CD14-positive monocyte (primary cell): Measurements from ENCODE around the gene RAB31. TPM values are rescaled to one million over a fixed set of nuclear protein-coding genes. Genes with fewer than 3 reads are reported as not detected.

ENCODE experiments used
- DNase-seq, 3 donors: peaks; one replicate each; pipeline ENCODE4 v3.0.0-alpha.2; 2011 to 2022
- H2AFZ ChIP-seq: 2 replicates; pipeline ENCODE4 v1.6.0; 2012; ENCODE audit warnings: mild to moderate bottlenecking, low read depth, low read length, inconsistent platforms; ENCODE audit not compliant: insufficient read depth, poor library complexity, severe bottlenecking
- H3K27ac ChIP-seq, 2 donors: 1 replicate in 1 of 2; 2 replicates in 1 of 2; pipeline ENCODE4 v1.5.1; 2012 to 2013; ENCODE audit warnings: low read length in 2 of 2, control low read depth in 1 of 2, inconsistent platforms in 1 of 2, low read depth in 1 of 2, mild to moderate bottlenecking in 1 of 2
- H3K27me3 ChIP-seq, 2 donors: one replicate each; pipeline versions ENCODE4 v1.6.0 to v1.6.1; 2011 to 2013; ENCODE audit warnings: low read length in 2 of 2; ENCODE audit not compliant: control insufficient read depth in 2 of 2, insufficient read depth in 2 of 2
- H3K36me3 ChIP-seq, 2 donors: replicated peaks in 1 of 2; 1 replicate in 1 of 2; 2 replicates in 1 of 2; pipeline versions ENCODE4 v1.5.1 to v1.6.1; 2012 to 2013; ENCODE audit warnings: low read length in 2 of 2, control low read depth in 1 of 2, inconsistent platforms in 1 of 2, mild to moderate bottlenecking in 1 of 2; ENCODE audit not compliant: insufficient read depth in 2 of 2, control insufficient read depth in 1 of 2
- H3K4me1 ChIP-seq, 2 donors: 1 replicate in 1 of 2; 2 replicates in 1 of 2; pipeline versions ENCODE4 v1.5.1 to v1.6.1; 2012 to 2013; ENCODE audit warnings: low read length in 2 of 2, control low read depth in 1 of 2, inconsistent platforms in 1 of 2, mild to moderate bottlenecking in 1 of 2, moderate library complexity in 1 of 2; ENCODE audit not compliant: insufficient read depth in 2 of 2, control insufficient read depth in 1 of 2
- H3K4me2 ChIP-seq: replicated peaks from 2 replicates; pipeline ENCODE3; 2012; ENCODE audit warnings: low read length, moderate library complexity, mild to moderate bottlenecking; ENCODE audit not compliant: poor library complexity, severe bottlenecking; ENCODE audit errors: extremely low read depth
- H3K4me3 ChIP-seq, 3 experiments: fragments of 200-600 bp in 1 of 3; sonication (generic) in 1 of 3; replicated peaks in 1 of 3; 1 replicate in 2 of 3; 2 replicates in 1 of 3; pipeline ENCODE4 v1.5.1; 2011 to 2013; ENCODE audit warnings: low read length in 3 of 3, mild to moderate bottlenecking in 3 of 3, control low read depth in 2 of 3, low read depth in 2 of 3, inconsistent platforms in 1 of 3, moderate library complexity in 1 of 3
- H3K79me2 ChIP-seq: 2 replicates; pipeline ENCODE4 v1.6.0; 2012; ENCODE audit warnings: mild to moderate bottlenecking, control low read depth, inconsistent platforms, low read length, moderate library complexity; ENCODE audit not compliant: insufficient read depth
- H3K9ac ChIP-seq: 2 replicates; pipeline ENCODE4 v1.6.0; 2017; ENCODE audit warnings: low read length, mild to moderate bottlenecking; ENCODE audit not compliant: insufficient read depth, poor library complexity, severe bottlenecking
- H3K9me3 ChIP-seq, 2 donors: replicated peaks in 1 of 2; 1 replicate in 1 of 2; 2 replicates in 1 of 2; pipeline versions ENCODE4 v1.5.1 to v1.6.1; 2012 to 2013; ENCODE audit warnings: low read length in 2 of 2, control low read depth in 1 of 2; ENCODE audit not compliant: control insufficient read depth in 1 of 2, insufficient read depth in 1 of 2
- H4K20me1 ChIP-seq: 2 replicates; pipeline ENCODE4 v1.6.0; 2012; ENCODE audit warnings: mild to moderate bottlenecking, low read length, control low read depth, moderate library complexity; ENCODE audit not compliant: insufficient read depth
- H3K27ac Mint-ChIP-seq, 7 donors: one replicate each; pipeline ENCODE4 v1.8.0; 2020; ENCODE audit warnings: mild to moderate bottlenecking in 7 of 7, mixed read lengths in 7 of 7, moderate library complexity in 6 of 7, inconsistent platforms in 2 of 7
- H3K27me3 Mint-ChIP-seq, 3 donors: one replicate each; pipeline ENCODE4 v1.8.0; 2021 to 2022; ENCODE audit warnings: low read depth in 3 of 3, mild to moderate bottlenecking in 3 of 3, mixed read lengths in 3 of 3, moderate library complexity in 3 of 3, inconsistent platforms in 1 of 3
- H3K36me3 Mint-ChIP-seq, 2 donors: one replicate each; pipeline ENCODE4 v1.8.0; 2020; ENCODE audit warnings: mixed read lengths in 2 of 2, inconsistent platforms in 1 of 2, mild to moderate bottlenecking in 1 of 2
- H3K4me1 Mint-ChIP-seq: one replicate; pipeline ENCODE4 v1.8.0; 2020; ENCODE audit warnings: mild to moderate bottlenecking, mixed read lengths
- H3K4me3 Mint-ChIP-seq, 2 donors: one replicate each; pipeline ENCODE4 v1.8.0; 2020; ENCODE audit warnings: mild to moderate bottlenecking in 2 of 2, mixed read lengths in 2 of 2, moderate library complexity in 1 of 2
- H3K9me3 Mint-ChIP-seq, 7 donors: one replicate each; pipeline ENCODE4 v1.8.0; 2020 to 2022; ENCODE audit warnings: mixed read lengths in 7 of 7, mild to moderate bottlenecking in 6 of 7, moderate library complexity in 6 of 7, inconsistent platforms in 2 of 7
- CTCF ChIP-seq: fragments of 200-600 bp; IDR thresholded peaks from one replicate; pipeline ENCODE4 v1.8.0; 2022; ENCODE audit warnings: antibody characterized with exemption, mild to moderate bottlenecking
- WGBS: methylation state at CpG from one replicate; pipeline ENCODE4 v1.1.5; 2013; ENCODE audit warnings: missing lambda C conversion rate; ENCODE audit not compliant: insufficient coverage; 5-methylcytosine and 5-hydroxymethylcytosine counted together
- intact Hi-C, 2 donors: fragments of 100-400 bp; cut with micrococcal nuclease; formaldehyde crosslinking; loops; one replicate each; pipeline versions ENCODE4 v1.15.0 to v1.15.1; 2023
- polyA plus RNA-seq, 3 donors: library from polyadenylated mRNA; depleted of rRNA in 1 of 3; unstranded in 2 of 3; stranded (reverse) in 1 of 3; fragments of 300-500 nt in 2 of 3; fragments of >200 nt in 1 of 3; fragmentation: Illumina TruSeq in 2 of 3; gene quantifications; 1 replicate in 2 of 3; 2 replicates in 1 of 3; pipeline ENCODE4 v1.2.3, GENCODE V29; 2012 to 2021

The RAB31 gene
- polyA plus RNA-seq, 3 donors, result 106 to 367 (median 348) TPM

- no peak overlapping the region for H3K27ac Mint-ChIP-seq
- no CpG with 5 or more reads among the region's 2 CpGs for WGBS
Observed at GRCh38 chr18:9818423-9818734, 110.3 kb downstream of the RAB31 start.

GRCh38 chr18:9820127-9820526 is 112.0 kb downstream of the RAB31 start:
- Histone ChIP-seq H3K36me3 (peaks cover 25 to 50% of the 10 kb centered on the region in 2 donors), H2AFZ (no peak overlapping the region), H3K27ac (no peak overlapping the region), H4K20me1 (peaks cover 11% of the 10 kb centered on the region), H3K4me3 (no peak overlapping the region), H3K9ac (no peak overlapping the region), H3K27me3 (no peaks in the 10 kb centered on the region), H3K4me2 (no peak overlapping the region), H3K79me2 (peaks cover 58% of the 10 kb centered on the region), H3K4me1 (peaks cover 20 to 33% of the 10 kb centered on the region in 2 donors), H3K9me3 (no peaks in the 10 kb centered on the region)
- H3K4me3 Mint-ChIP-seq, result no peak overlapping the region
- no peaks in the 10 kb centered on the region for H3K27me3 Mint-ChIP-seq
- DNase-seq, result no peak
- no peak for TF ChIP-seq CTCF
- intact Hi-C loops, result loop anchor here in 1 of 2 donors (10.0 kb wide), 1 partner anchor 205 kb away; the partner anchor contains the start of gene PPP4R1
- peaks cover 16% of the 10 kb centered on the region for H3K4me1 Mint-ChIP-seq
- H3K9me3 Mint-ChIP-seq, result peaks cover 0 to 2% (median 0%) of the 10 kb centered on the region in 7 donors
- no peak overlapping the region for H3K27ac Mint-ChIP-seq
- H3K36me3 Mint-ChIP-seq, result peaks cover 38 to 46% of the 10 kb centered on the region in 2 donors

More at GRCh38 chr18:9818423-9818734, 110.3 kb downstream of the RAB31 start:
- peaks cover 5 to 15% of the 10 kb centered on the region in 2 donors for H3K4me1 ChIP-seq
- DNase-seq, result no peak
- peaks cover 53% of the 10 kb centered on the region for H3K79me2 ChIP-seq
- no peak overlapping the region for H3K9ac ChIP-seq
- H3K4me3 ChIP-seq, result no peak overlapping the region
- Mint-ChIP-seq H3K4me3 (no peak overlapping the region), H3K9me3 (peaks cover 0 to 2% (median 0%) of the 10 kb centered on the region in 7 donors), H3K36me3 (peaks cover 46 to 56% of the 10 kb centered on the region in 2 donors), H3K27me3 (no peaks in the 10 kb centered on the region), H3K4me1 (peaks cover 16% of the 10 kb centered on the region)
- H2AFZ ChIP-seq, result no peak overlapping the region
- no peak overlapping the region for H3K4me2 ChIP-seq
- no peaks in the 10 kb centered on the region for H3K27me3 ChIP-seq
- H3K9me3 ChIP-seq, result no peaks in the 10 kb centered on the region
- intact Hi-C loops, result no loop called here
- peaks cover 38 to 65% of the 10 kb centered on the region in 2 donors for H3K36me3 ChIP-seq
- H3K27ac ChIP-seq, result no peak overlapping the region
- peaks cover 11% of the 10 kb centered on the region for H4K20me1 ChIP-seq
- no peak for TF ChIP-seq CTCF
